Fibroblast of lung (primary cell): ENCODE measurements around the gene NOS3.

Experiments
- EZH2 ChIP-seq: IDR thresholded peaks from 2 replicates; pipeline ENCODE4 v1.5.1; 2012; ENCODE audit warnings: low read length, control low read depth, mild to moderate bottlenecking; ENCODE audit errors: missing control alignments
- TF ChIP-seq, protein P1 (sequence below), 2 donors: IDR thresholded peaks in 1 of 2; conservative IDR thresholded peaks in 1 of 2; 1 replicate in 1 of 2; 2 replicates in 1 of 2; pipeline ENCODE4 v1.5.1; 2011 to 2012; ENCODE audit warnings: low read length in 2 of 2, control low read depth in 1 of 2, inconsistent platforms in 1 of 2, low read depth in 1 of 2, mild to moderate bottlenecking in 1 of 2

DNA sequence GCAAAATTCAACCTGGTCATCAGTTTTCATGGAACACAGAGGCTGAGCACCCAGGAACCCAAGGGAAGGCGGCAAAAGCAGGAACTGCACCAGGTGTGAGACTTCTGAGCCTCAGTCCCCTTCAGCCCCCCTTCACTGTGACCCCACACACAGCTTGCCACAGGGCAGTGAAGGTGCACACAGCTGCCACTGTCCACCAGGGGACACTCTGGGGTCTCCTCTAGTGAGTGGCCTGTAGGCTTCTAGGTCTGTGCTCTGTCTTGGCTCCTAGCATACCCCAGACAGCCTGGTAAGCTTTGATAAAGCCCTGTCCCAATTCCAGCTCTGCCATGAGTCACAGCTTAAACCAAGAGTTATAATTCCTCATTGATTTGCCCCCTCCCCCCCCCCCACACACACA lies 24.8 kb upstream of the NOS3 start:
- TF ChIP-seq, protein P1, sequence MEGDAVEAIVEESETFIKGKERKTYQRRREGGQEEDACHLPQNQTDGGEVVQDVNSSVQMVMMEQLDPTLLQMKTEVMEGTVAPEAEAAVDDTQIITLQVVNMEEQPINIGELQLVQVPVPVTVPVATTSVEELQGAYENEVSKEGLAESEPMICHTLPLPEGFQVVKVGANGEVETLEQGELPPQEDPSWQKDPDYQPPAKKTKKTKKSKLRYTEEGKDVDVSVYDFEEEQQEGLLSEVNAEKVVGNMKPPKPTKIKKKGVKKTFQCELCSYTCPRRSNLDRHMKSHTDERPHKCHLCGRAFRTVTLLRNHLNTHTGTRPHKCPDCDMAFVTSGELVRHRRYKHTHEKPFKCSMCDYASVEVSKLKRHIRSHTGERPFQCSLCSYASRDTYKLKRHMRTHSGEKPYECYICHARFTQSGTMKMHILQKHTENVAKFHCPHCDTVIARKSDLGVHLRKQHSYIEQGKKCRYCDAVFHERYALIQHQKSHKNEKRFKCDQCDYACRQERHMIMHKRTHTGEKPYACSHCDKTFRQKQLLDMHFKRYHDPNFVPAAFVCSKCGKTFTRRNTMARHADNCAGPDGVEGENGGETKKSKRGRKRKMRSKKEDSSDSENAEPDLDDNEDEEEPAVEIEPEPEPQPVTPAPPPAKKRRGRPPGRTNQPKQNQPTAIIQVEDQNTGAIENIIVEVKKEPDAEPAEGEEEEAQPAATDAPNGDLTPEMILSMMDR (conservative IDR thresholded peaks at IDR 0.05 in 1 of 2, IDR thresholded peaks at IDR 0.05 in 1 of 2; ENCODE audit: low read depth in 1 of 2, low read length in 2 of 2): peak in 1 of 2 donors; percentile 19
- TF ChIP-seq EZH2: no peak
